ENCODE results near the gene HEATR1. TPM values are rescaled to one million over a fixed set of nuclear protein-coding genes. Genes with fewer than 3 reads are reported as not detected.

Gene HEATR1
- 36.7 and 37.2 TPM in 2 replicates for total RNA-seq

GRCh38 chr1:236603991-236604904 is at the start of gene HEATR1:
TSS of gene HEATR1 (minus strand) at chr1:236604516. CDS start at chr1:236604095, 421 bp downstream.

DNA sequence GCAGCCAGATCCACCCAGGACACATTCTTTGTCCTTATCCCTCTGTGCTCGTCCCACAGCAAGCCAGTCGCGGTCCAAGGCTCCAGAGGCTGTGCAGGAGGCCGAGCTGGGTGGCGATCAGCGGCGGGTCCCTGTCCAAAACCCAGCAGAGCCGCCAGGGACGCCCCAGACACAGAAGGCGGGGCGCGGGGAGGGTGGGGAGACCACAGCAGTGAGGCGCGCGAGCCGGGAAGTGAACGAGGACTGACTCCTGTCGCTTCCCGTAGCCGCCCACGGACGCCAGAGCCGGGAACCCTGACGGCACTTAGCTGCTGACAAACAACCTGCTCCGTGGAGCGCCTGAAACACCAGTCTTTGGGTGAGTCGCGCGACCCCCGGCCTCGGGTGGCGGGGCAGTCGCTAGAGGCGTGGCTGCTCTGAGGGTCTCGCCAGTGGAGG is 80.6 kb downstream of the HEATR1 start, which contains the start of gene LGALS8:
TSS of gene LGALS8 (plus strand) at position 279 of the 438 bp plus-strand sequence. CDS start 2,089 bp downstream, outside the sequence.

Other genes with a start within 250 kb of the HEATR1 start
- under 0.01 TPM in 1 of 2 replicates, not detected in the other for gene EDARADD, start 210.2 kb downstream of the HEATR1 start, total RNA-seq
- 65.5 and 66.2 TPM in 2 replicates for gene LGALS8, start 80.5 kb downstream of the HEATR1 start, total RNA-seq
- under 0.01 TPM in 2 replicates for gene ACTN2, start 82.0 kb upstream of the HEATR1 start, total RNA-seq
- 30.9 and 34.3 TPM in 2 replicates for gene MTR, start 190.8 kb upstream of the HEATR1 start, total RNA-seq

Data from smooth muscle cell of trachea (primary cell).